ENCODE measurements around the gene FKBP5. TPM values are rescaled to one million over a fixed set of nuclear protein-coding genes. Genes with fewer than 3 reads are reported as not detected.
A peak's percentile ranks its signal among the peaks of the same experiment; 100 is the strongest.
"Not testable (repeated sequence)": the region's sequence is repeated elsewhere in the genome, so short reads cannot be mapped to it uniquely, and the experiment has no call there.

The FKBP5 gene
- total and polyA plus RNA-seq, 2 donors from 2014 or later, result 45.6 to 267 TPM

DNA sequence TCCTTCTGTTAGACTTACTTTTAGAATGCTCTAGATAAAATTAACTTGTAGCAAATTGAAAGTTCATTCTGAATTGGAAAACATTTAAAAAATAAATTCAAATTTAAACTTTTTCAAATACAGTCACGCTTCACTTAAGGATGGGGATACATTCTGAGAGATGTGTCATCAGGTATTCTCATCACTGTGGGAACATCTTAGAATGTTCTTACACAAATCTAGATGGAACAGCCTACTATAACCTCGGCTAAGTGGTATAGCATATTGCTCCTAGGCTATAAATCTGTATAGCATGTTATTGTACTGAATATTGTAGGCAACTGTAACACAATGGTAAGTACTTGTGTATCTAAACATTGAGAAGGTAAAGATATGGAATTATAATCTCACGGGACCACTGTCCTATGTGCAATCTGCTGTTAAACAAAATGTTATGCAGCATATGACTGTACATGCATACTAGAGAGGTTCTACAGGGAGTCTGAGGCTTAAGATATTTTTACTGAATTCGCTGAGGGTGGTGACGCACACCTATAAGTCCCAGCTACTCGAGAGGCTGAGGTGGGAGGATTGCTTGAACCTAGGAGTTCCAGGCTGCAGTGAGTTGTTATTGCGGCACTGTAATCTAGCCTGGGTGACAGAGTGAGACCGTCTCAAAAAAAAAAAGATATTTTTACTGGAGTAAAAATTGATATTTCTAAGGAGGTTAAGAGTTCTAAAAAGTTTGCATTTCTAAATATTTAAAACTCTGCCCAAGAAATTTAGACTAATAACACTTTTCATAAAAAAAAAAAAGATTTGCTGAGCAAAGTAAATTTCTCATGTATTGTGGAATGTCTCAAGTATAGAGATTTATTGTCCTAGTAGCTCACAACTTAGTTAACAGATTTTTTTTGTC lies 88.7 kb downstream of the FKBP5 start:
- no peak for FAIRE-seq

DNA sequence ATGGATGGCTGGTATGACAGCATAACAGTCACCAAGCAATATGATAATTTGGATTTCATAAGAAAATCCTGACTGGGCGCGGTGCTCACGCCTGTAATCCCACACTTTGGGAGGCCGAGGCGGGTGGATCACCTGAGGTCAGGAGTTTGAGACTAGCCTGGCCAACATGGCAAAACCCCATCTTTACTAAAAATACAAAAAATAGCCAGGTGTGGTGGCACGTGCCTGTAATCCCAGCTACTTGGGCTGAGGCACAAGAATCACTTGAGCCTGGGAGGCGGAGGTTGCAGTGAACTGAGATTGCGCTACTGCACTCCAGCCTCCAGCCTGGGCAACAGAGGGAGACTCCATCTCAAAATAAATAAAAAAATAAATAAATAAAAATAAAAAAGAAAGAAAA lies 90.1 kb downstream of the FKBP5 start:
- H3K27ac ChIP-seq (ENCODE audit: low read depth in 2 of 2, low read length in 2 of 2); H3K27me3 ChIP-seq (ENCODE audit: control insufficient read depth, insufficient read depth, low read length); H3K4me3 ChIP-seq (ENCODE audit: low read length in 3 of 3); H3K9me3 ChIP-seq (ENCODE audit: control insufficient read depth in 2 of 3, insufficient read depth in 1 of 3, low read length in 3 of 3); intact Hi-C loops (cut with DNase I); DNase-seq; H3K9ac ChIP-seq (ENCODE audit: low read length in 3 of 3); FAIRE-seq: not testable (repeated sequence)
- Histone ChIP-seq H3K4me1 (ENCODE audit: control insufficient read depth in 2 of 3, insufficient read depth in 2 of 3, low read depth in 1 of 3, low read length in 3 of 3) (peaks cover 9 to 26% (median 22%) of the 10 kb centered on the region in 3 donors), H3K36me3 (ENCODE audit: control insufficient read depth in 2 of 3, insufficient read depth in 3 of 3, low read length in 3 of 3) (peaks cover 0 to 17% (median 10%) of the 10 kb centered on the region in 3 donors)

More for the DNA sequence above, 88.7 kb downstream of the FKBP5 start:
- no peak overlapping the region for H3K4me3 ChIP-seq (ENCODE audit: low read length in 3 of 3)
- H3K9me3 ChIP-seq (ENCODE audit: control insufficient read depth in 2 of 3, insufficient read depth in 1 of 3, low read length in 3 of 3), result no peaks in the 10 kb centered on the region
- peak in 2 of 5 donors; percentile 3 to 9 for DNase-seq
- H3K9ac ChIP-seq (ENCODE audit: low read length in 3 of 3), result no peak overlapping the region
- H3K36me3 ChIP-seq (ENCODE audit: control insufficient read depth in 2 of 3, insufficient read depth in 3 of 3, low read length in 3 of 3), result peaks cover 0 to 10% (median 8%) of the 10 kb centered on the region in 3 donors
- peaks cover 9 to 28% (median 22%) of the 10 kb centered on the region in 3 donors for H3K4me1 ChIP-seq (ENCODE audit: control insufficient read depth in 2 of 3, insufficient read depth in 2 of 3, low read depth in 1 of 3, low read length in 3 of 3)
- H3K27ac ChIP-seq (ENCODE audit: low read depth in 2 of 2, low read length in 2 of 2), result peak overlapping the region in 1 of 2 donors; percentile 72
- TF ChIP-seq, protein P1, sequence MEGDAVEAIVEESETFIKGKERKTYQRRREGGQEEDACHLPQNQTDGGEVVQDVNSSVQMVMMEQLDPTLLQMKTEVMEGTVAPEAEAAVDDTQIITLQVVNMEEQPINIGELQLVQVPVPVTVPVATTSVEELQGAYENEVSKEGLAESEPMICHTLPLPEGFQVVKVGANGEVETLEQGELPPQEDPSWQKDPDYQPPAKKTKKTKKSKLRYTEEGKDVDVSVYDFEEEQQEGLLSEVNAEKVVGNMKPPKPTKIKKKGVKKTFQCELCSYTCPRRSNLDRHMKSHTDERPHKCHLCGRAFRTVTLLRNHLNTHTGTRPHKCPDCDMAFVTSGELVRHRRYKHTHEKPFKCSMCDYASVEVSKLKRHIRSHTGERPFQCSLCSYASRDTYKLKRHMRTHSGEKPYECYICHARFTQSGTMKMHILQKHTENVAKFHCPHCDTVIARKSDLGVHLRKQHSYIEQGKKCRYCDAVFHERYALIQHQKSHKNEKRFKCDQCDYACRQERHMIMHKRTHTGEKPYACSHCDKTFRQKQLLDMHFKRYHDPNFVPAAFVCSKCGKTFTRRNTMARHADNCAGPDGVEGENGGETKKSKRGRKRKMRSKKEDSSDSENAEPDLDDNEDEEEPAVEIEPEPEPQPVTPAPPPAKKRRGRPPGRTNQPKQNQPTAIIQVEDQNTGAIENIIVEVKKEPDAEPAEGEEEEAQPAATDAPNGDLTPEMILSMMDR (IDR thresholded peaks at IDR 0.05; ENCODE audit: borderline replicate concordance, extremely low read depth, insufficient read depth), result no peak
- intact Hi-C loops (cut with DNase I), result no loop called here
- no peaks in the 10 kb centered on the region for H3K27me3 ChIP-seq (ENCODE audit: control insufficient read depth, insufficient read depth, low read length)

DNA sequence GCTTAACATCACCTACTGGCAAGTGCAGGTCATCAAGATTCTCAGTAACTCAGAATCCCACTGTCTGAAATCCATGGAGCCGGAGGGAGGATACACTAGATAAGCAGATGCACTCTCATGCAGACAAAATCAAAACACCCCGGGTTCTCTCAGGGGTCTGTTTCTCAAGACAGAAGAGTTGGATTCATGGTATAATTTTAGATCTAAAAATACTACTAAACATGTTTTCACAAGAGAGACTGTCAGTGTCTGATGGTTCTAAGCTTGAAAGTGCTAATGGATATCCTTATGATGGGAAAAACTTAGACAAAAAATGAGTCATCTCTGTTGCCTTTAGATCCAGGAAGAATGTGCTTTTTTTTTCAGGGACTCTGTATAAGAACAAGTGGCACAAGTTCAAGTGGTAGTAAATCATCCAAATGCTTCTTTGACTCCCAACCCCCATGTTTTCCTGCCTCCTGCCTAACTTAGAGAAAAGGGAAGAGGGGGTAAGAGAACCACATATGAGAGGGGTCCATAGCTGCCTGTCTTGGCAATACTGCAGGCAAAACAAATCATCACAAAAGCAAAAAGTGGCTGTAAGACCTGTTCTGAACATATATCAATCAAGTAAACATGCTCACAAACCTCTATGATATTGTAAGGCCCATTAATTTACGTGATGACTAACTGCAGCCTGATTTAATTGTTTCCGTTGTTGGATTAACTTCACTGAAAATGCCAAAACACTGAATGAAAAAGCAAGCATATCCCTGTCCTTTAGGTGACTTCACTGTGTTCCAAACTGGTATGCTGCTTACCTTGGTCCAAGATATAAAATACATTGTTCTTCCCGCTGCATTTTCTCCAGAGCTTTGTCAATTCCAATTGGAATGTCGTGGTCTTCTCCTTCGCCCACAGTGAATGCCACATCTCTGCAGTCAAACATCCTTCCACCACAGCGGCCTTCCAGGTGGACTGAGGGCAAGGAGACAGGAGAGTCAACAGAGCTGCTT lies 92.0 kb downstream of the FKBP5 start:
- Histone ChIP-seq H3K4me3 (ENCODE audit: low read length in 3 of 3) (no peak overlapping the region), H3K9ac (ENCODE audit: low read length in 3 of 3) (peak overlapping the region in 1 of 3 donors; percentile 20), H3K4me1 (ENCODE audit: control insufficient read depth in 2 of 3, insufficient read depth in 2 of 3, low read depth in 1 of 3, low read length in 3 of 3) (peaks cover 9 to 15% (median 11%) of the 10 kb centered on the region in 3 donors), H3K27ac (ENCODE audit: low read depth in 2 of 2, low read length in 2 of 2) (no peak overlapping the region), H3K36me3 (ENCODE audit: control insufficient read depth in 2 of 3, insufficient read depth in 3 of 3, low read length in 3 of 3) (peaks cover 0 to 17% (median 16%) of the 10 kb centered on the region in 3 donors), H3K27me3 (ENCODE audit: control insufficient read depth, insufficient read depth, low read length) (no peaks in the 10 kb centered on the region), H3K9me3 (ENCODE audit: control insufficient read depth in 2 of 3, insufficient read depth in 1 of 3, low read length in 3 of 3) (no peaks in the 10 kb centered on the region)
- peak in 4 of 5 donors; percentile 15 to 91 (median 52) for DNase-seq
- FAIRE-seq, result no peak
- intact Hi-C loops (cut with DNase I), result no loop called here
- TF ChIP-seq, protein P1 (IDR thresholded peaks at IDR 0.05; ENCODE audit: borderline replicate concordance, extremely low read depth, insufficient read depth), result no peak

All from kidney (tissue), 14 donors.